Mesothelial cell of epicardium (in vitro differentiated cells): ENCODE measurements around the gene GRIP2. TPM values are rescaled to one million over a fixed set of nuclear protein-coding genes. Genes with fewer than 3 reads are reported as not detected.

Source experiments
- DNase-seq, 2 experiments: peaks; one replicate each; pipeline ENCODE4 v3.0.0; 2021; ENCODE audit warnings: low spot score in 2 of 2; ENCODE audit not compliant: unreplicated experiment in 2 of 2
- H3K27ac Mint-ChIP-seq: 2 replicates; pipeline ENCODE4 v1.8.0; 2021; ENCODE audit warnings: mixed read lengths
- H3K27me3 Mint-ChIP-seq: 2 replicates; pipeline ENCODE4 v1.8.0; 2021; ENCODE audit warnings: low read depth, mixed read lengths
- H3K36me3 Mint-ChIP-seq: 2 replicates; pipeline ENCODE4 v1.8.0; 2021; ENCODE audit warnings: mixed read lengths
- H3K4me1 Mint-ChIP-seq: 2 replicates; pipeline ENCODE4 v1.8.0; 2021; ENCODE audit warnings: mixed read lengths
- H3K4me3 Mint-ChIP-seq: 2 replicates; pipeline ENCODE4 v1.8.0; 2021; ENCODE audit warnings: mild to moderate bottlenecking, moderate library complexity, mixed read lengths
- H3K9me3 Mint-ChIP-seq: 2 replicates; pipeline ENCODE4 v1.8.0; 2021; ENCODE audit warnings: mixed read lengths
- total RNA-seq: library from RNA; stranded (reverse); gene quantifications from 3 replicates; pipeline ENCODE4 v1.2.1, GENCODE V29; 2021
- TF ChIP-seq, protein P1 (sequence below): fragments of 200-600 bp; sonication (generic); IDR thresholded peaks from one replicate; pipeline ENCODE4 v1.5.0; 2021; ENCODE audit warnings: antibody characterized with exemption; ENCODE audit not compliant: unreplicated experiment

GRIP2 gene
- total RNA-seq, 1 donor from 2014 or later, result 1.1 TPM

GRCh38 chr3:14440531-14441239, 99.5 kb downstream of the GRIP2 start:
- H3K4me3 Mint-ChIP-seq, result no peak overlapping the region
- H3K9me3 Mint-ChIP-seq, result no peaks in the 10 kb centered on the region
- no peak overlapping the region for H3K27ac Mint-ChIP-seq
- DNase-seq, result peak; percentile 42 to 71
- H3K4me1 Mint-ChIP-seq, result peaks cover 25% of the 10 kb centered on the region
- H3K27me3 Mint-ChIP-seq, result peaks cover 4% of the 10 kb centered on the region
- TF ChIP-seq, protein P1, sequence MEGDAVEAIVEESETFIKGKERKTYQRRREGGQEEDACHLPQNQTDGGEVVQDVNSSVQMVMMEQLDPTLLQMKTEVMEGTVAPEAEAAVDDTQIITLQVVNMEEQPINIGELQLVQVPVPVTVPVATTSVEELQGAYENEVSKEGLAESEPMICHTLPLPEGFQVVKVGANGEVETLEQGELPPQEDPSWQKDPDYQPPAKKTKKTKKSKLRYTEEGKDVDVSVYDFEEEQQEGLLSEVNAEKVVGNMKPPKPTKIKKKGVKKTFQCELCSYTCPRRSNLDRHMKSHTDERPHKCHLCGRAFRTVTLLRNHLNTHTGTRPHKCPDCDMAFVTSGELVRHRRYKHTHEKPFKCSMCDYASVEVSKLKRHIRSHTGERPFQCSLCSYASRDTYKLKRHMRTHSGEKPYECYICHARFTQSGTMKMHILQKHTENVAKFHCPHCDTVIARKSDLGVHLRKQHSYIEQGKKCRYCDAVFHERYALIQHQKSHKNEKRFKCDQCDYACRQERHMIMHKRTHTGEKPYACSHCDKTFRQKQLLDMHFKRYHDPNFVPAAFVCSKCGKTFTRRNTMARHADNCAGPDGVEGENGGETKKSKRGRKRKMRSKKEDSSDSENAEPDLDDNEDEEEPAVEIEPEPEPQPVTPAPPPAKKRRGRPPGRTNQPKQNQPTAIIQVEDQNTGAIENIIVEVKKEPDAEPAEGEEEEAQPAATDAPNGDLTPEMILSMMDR, result no peak
- H3K36me3 Mint-ChIP-seq, result peaks cover 3% of the 10 kb centered on the region

DNA sequence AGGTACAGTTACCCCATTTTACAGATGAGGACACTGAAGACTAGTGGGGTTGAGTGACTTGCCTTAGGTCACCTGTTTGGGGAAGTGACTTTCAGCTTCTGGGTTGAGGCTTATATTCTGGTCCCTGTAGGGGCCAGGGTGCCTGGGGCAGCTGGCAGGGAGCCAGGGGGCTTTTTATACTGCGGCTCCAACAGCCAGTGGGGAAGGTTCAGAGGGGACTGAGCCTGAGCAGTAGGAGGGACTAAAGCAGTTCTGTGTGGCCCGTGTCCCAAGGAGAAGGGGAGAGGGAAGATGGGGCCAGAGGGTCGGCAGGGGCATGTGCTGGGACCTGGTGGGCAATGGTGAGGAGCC, 100.0 kb downstream of the GRIP2 start:
- no peak for DNase-seq
- Mint-ChIP-seq H3K4me1 (peaks cover 25% of the 10 kb centered on the region), H3K36me3 (no peaks in the 10 kb centered on the region), H3K9me3 (no peaks in the 10 kb centered on the region), H3K27me3 (peaks cover 4% of the 10 kb centered on the region), H3K27ac (no peak overlapping the region), H3K4me3 (no peak overlapping the region)
- TF ChIP-seq, protein P1, result no peak

DNA sequence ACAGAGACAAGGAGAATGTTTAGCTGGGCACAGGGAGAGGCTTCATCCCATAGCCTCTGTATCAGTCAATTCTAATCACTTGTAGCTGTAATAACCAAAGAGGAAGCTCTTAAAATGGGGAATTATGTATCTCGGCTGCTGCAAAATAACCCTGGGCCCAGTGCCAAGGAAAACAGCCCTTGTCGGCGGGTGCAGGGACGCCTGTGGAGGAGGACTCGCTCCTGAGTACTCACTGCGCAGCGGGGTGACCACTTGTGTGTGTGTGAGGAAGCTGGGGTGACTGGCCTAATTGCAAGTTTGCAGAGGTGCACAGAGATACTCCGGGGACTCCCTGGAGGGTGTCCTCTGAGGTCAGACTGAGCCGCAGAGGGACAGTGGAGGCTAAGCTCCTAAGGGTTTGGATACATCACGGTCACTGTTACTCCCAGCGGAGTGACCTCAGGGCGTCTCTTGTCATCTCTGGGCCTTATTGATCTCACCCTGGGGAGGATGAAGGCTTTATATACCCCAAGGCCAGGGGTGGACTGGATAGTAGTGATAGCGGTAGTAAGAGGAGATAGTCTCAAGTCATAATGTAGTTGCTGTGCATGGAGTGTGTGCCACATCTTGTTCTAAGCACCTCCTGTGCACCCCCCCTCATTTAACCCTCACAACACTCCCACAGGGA, 100.5 kb downstream of the GRIP2 start:
- peak overlapping the region; percentile 13 for H3K4me3 Mint-ChIP-seq
- peaks cover 4% of the 10 kb centered on the region for H3K27me3 Mint-ChIP-seq
- H3K36me3 Mint-ChIP-seq, result no peaks in the 10 kb centered on the region
- peaks cover 25% of the 10 kb centered on the region for H3K4me1 Mint-ChIP-seq
- H3K27ac Mint-ChIP-seq, result peak overlapping the region; percentile 52
- TF ChIP-seq, protein P1, result no peak
- H3K9me3 Mint-ChIP-seq, result no peaks in the 10 kb centered on the region
- peak; percentile 64 to 84 for DNase-seq

Other genes with a start within 250 kb of the GRIP2 start
- 19.3 to 21.2 TPM (median 20.0 TPM) in 3 replicates for gene SLC6A6, start 137.7 kb downstream of the GRIP2 start, total RNA-seq
- gene CCDC174, start 111.4 kb upstream of the GRIP2 start, total RNA-seq, result 21.8 to 25.5 TPM (median 22.6 TPM) in 3 replicates
- 0.09 to 0.13 TPM (median 0.11 TPM) in 3 replicates for gene C3orf20, start 134.8 kb upstream of the GRIP2 start, total RNA-seq